ENCODE measurements around the gene CEACAM19. TPM values are rescaled to one million over a fixed set of nuclear protein-coding genes. Genes with fewer than 3 reads are reported as not detected.

The CEACAM19 gene
- total and polyA plus RNA-seq, 2 of the 13 experiments (the other 11 are each of a cell fraction or from before 2014, with no cell fraction given): 1.3 to 4.0 TPM

- TF ChIP-seq TCF7L2 (IDR thresholded peaks at IDR 0.05; ENCODE audit: low read depth, low read length) (no peak), RFX1 (IDR thresholded peaks at IDR 0.05) (no peak), MBNL3 (CRISPR knock-in tag; conservative IDR thresholded peaks at IDR 0.05) (no peak), NR2F2 (IDR thresholded peaks at IDR 0.05; ENCODE audit: borderline replicate concordance, low read depth) (no peak), TAF15 (IDR thresholded peaks at IDR 0.05; ENCODE audit: low read depth, low read length, poor library complexity, severe bottlenecking) (no peak), ZNF839 (CRISPR knock-in tag; IDR thresholded peaks at IDR 0.05; ENCODE audit: borderline replicate concordance) (no peak), ZNF562 (CRISPR knock-in tag; IDR thresholded peaks at IDR 0.05; ENCODE audit: borderline replicate concordance) (no peak), CREM (IDR thresholded peaks at IDR 0.05) (no peak), CREM (CRISPR knock-in tag; IDR thresholded peaks at IDR 0.05) (no peak), GATAD2A (CRISPR knock-in tag; IDR thresholded peaks at IDR 0.05) (no peak), FOXO1 (CRISPR knock-in tag; IDR thresholded peaks at IDR 0.05) (no peak), CEBPZ (IDR thresholded peaks at IDR 0.05; ENCODE audit: low read length) (no peak), SALL2 (CRISPR knock-in tag; IDR thresholded peaks at IDR 0.05) (no peak), CBX2 (IDR thresholded peaks at IDR 0.05; ENCODE audit: low read depth, low read length) (no peak), CBX2 (CRISPR knock-in tag; IDR thresholded peaks at IDR 0.05; ENCODE audit: low read depth) (no peak), CBX1 (IDR thresholded peaks at IDR 0.05; ENCODE audit: low read depth) (no peak), NFYC (CRISPR knock-in tag; IDR thresholded peaks at IDR 0.05) (no peak), MED1 (CRISPR knock-in tag; IDR thresholded peaks at IDR 0.05) (peak; percentile 34; the same call in 1 of the 2 replicates), REXO4 (CRISPR knock-in tag; IDR thresholded peaks at IDR 0.05; ENCODE audit: borderline replicate concordance) (no peak), KAT7 (CRISPR knock-in tag; IDR thresholded peaks at IDR 0.05; ENCODE audit: borderline replicate concordance) (no peak), ZSCAN25 (CRISPR knock-in tag; IDR thresholded peaks at IDR 0.05) (0 out of 2 replicates have a peak, but pooled peaks have one; percentile 41), PLSCR1 (CRISPR knock-in tag; IDR thresholded peaks at IDR 0.05; ENCODE audit: borderline replicate concordance) (no peak)
- TF ChIP-seq, protein P1, sequence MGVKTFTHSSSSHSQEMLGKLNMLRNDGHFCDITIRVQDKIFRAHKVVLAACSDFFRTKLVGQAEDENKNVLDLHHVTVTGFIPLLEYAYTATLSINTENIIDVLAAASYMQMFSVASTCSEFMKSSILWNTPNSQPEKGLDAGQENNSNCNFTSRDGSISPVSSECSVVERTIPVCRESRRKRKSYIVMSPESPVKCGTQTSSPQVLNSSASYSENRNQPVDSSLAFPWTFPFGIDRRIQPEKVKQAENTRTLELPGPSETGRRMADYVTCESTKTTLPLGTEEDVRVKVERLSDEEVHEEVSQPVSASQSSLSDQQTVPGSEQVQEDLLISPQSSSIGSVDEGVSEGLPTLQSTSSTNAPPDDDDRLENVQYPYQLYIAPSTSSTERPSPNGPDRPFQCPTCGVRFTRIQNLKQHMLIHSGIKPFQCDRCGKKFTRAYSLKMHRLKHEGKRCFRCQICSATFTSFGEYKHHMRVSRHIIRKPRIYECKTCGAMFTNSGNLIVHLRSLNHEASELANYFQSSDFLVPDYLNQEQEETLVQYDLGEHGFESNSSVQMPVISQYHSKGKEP (CRISPR knock-in tag; IDR thresholded peaks at IDR 0.05): no peak
- TF ChIP-seq, protein P2, sequence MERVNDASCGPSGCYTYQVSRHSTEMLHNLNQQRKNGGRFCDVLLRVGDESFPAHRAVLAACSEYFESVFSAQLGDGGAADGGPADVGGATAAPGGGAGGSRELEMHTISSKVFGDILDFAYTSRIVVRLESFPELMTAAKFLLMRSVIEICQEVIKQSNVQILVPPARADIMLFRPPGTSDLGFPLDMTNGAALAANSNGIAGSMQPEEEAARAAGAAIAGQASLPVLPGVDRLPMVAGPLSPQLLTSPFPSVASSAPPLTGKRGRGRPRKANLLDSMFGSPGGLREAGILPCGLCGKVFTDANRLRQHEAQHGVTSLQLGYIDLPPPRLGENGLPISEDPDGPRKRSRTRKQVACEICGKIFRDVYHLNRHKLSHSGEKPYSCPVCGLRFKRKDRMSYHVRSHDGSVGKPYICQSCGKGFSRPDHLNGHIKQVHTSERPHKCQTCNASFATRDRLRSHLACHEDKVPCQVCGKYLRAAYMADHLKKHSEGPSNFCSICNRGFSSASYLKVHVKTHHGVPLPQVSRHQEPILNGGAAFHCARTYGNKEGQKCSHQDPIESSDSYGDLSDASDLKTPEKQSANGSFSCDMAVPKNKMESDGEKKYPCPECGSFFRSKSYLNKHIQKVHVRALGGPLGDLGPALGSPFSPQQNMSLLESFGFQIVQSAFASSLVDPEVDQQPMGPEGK (CRISPR knock-in tag; IDR thresholded peaks at IDR 0.05): peak; percentile 59; the same call in 1 of the 2 replicates
Observed at GRCh38 chr19:44722131-44723121, 51.1 kb downstream of the CEACAM19 start (continued).
